CD4-positive, alpha-beta T cell (primary cell): ENCODE measurements around the gene EPB41L1. TPM values are rescaled to one million over a fixed set of nuclear protein-coding genes. Genes with fewer than 3 reads are reported as not detected.

ENCODE experiments used
- ATAC-seq: fragments of 200-7000 bp; cut with Tn5 transposase; one replicate; pipeline ENCODE4 v1.10.0; 2022; ENCODE audit warnings: mild to moderate bottlenecking; ENCODE audit not compliant: poor library complexity
- CTCF ChIA-PET: fragments of 350-600 bp; sonication (Branson Sonifier 250); formaldehyde crosslinking; loops from one replicate; lab custom pipeline; 2021; ENCODE audit warnings: antibody characterized with exemption, inconsistent platforms; lab: Charles Lee
- POLR2A ChIA-PET: fragments of 350-600 bp; sonication (Branson Sonifier 250); formaldehyde crosslinking; loops from one replicate; lab custom pipeline; 2021; ENCODE audit warnings: antibody characterized with exemption, inconsistent platforms; lab: Charles Lee
- DNase-seq, 14 experiments: peaks; one replicate each; pipeline ENCODE4 v3.0.0-alpha.2; 2013 to 2020; ENCODE audit warnings: mixed read lengths in 2 of 14
- H3K27ac ChIP-seq, 2 donors: one replicate each; pipeline versions ENCODE4 v1.5.1 to v1.7.0; 2013; ENCODE audit warnings: low read length in 2 of 2, low read depth in 1 of 2, mild to moderate bottlenecking in 1 of 2
- H3K27me3 ChIP-seq, 2 experiments: 1 replicate in 1 of 2; 2 replicates in 1 of 2; pipeline versions ENCODE4 v1.6.1 to v1.7.0; 2013; ENCODE audit warnings: low read length in 2 of 2, control low read depth in 1 of 2, mild to moderate bottlenecking in 1 of 2, moderate library complexity in 1 of 2; ENCODE audit not compliant: insufficient read depth in 2 of 2, control insufficient read depth in 1 of 2
- H3K36me3 ChIP-seq: one replicate; pipeline ENCODE4 v1.6.1; 2013; ENCODE audit warnings: low read length, control low read depth; ENCODE audit not compliant: insufficient read depth
- H3K4me1 ChIP-seq: one replicate; pipeline ENCODE4 v1.6.1; 2013; ENCODE audit warnings: low read length, control low read depth; ENCODE audit not compliant: insufficient read depth
- H3K4me3 ChIP-seq: one replicate; pipeline ENCODE4 v1.5.1; 2013; ENCODE audit warnings: mild to moderate bottlenecking, low read length, moderate library complexity
- H3K9me3 ChIP-seq, 2 experiments: 1 replicate in 1 of 2; 2 replicates in 1 of 2; pipeline versions ENCODE4 v1.6.1 to v1.7.0; 2013; ENCODE audit warnings: low read length in 2 of 2, mild to moderate bottlenecking in 2 of 2, control low read depth in 1 of 2, moderate library complexity in 1 of 2; ENCODE audit not compliant: control insufficient read depth in 1 of 2, insufficient read depth in 1 of 2
- H3K27ac Mint-ChIP-seq: one replicate; pipeline ENCODE4 v1.8.0; 2020; ENCODE audit warnings: mixed read lengths
- H3K27me3 Mint-ChIP-seq: one replicate; pipeline ENCODE4 v1.8.0; 2021; ENCODE audit warnings: mixed read lengths
- H3K36me3 Mint-ChIP-seq: one replicate; pipeline ENCODE4 v1.8.0; 2021; ENCODE audit warnings: low read depth, mixed read lengths
- H3K4me1 Mint-ChIP-seq: one replicate; pipeline ENCODE4 v1.8.0; 2021; ENCODE audit warnings: low read depth, mixed read lengths
- H3K4me3 Mint-ChIP-seq: one replicate; pipeline ENCODE4 v1.8.0; 2020; ENCODE audit warnings: mild to moderate bottlenecking, mixed read lengths
- H3K9me3 Mint-ChIP-seq: one replicate; pipeline ENCODE4 v1.8.0; 2020; ENCODE audit warnings: mixed read lengths
- CTCF ChIP-seq: fragments of 200-600 bp; IDR thresholded peaks from one replicate; pipeline ENCODE4 v1.8.0; 2022; ENCODE audit warnings: antibody characterized with exemption, mild to moderate bottlenecking
- intact Hi-C, 2 experiments: fragments of 100-400 bp; cut with DNase I in 1 of 2; cut with micrococcal nuclease in 1 of 2; formaldehyde crosslinking; loops; one replicate each; pipeline versions ENCODE4 v1.15.1 to v1.9.0; 2023 to 2025; cut with DNase I, micrococcal nuclease
- total RNA-seq, 174 experiments: library from RNA in 2 of 174; stranded (reverse) in 2 of 174; gene quantifications; one replicate each; pipeline ENCODE4 v1.2.3 and lab custom pipeline; 2021 to 2026

Gene EPB41L1
- total RNA-seq, 2 experiments from 2014 or later = 0.19 to 0.25 TPM

GRCh38 chr20:36210436-36211021, 56.0 kb downstream of the EPB41L1 start:
- no peaks in the 10 kb centered on the region for H3K27me3 Mint-ChIP-seq

GRCh38 chr20:36213362-36213761, 58.8 kb downstream of the EPB41L1 start:
- ATAC-seq (no peak), DNase-seq (no peak)
- no peaks in the 10 kb centered on the region for H3K9me3 Mint-ChIP-seq
- H3K27me3 Mint-ChIP-seq = no peaks in the 10 kb centered on the region
- ChIA-PET CTCF (interaction anchor here (1.4 to 2.0 kb wide), 2 partner anchors 11 to 14 kb away, joined by 4 to 6 read pairs; no protein-coding TSS in a partner anchor), POLR2A (no interaction called here)
- H3K9me3 ChIP-seq = no peaks in the 10 kb centered on the region
- intact Hi-C loops = loop anchor here in 1 of 2 experiments (5.0 kb wide), 1 partner anchor 44 kb away; no protein-coding TSS in a partner anchor
- H3K4me1 ChIP-seq = no peaks in the 10 kb centered on the region
- no peak overlapping the region for H3K4me3 Mint-ChIP-seq
- H3K4me3 ChIP-seq = no peak overlapping the region
- H3K36me3 ChIP-seq = no peaks in the 10 kb centered on the region
- H3K27me3 ChIP-seq = no peaks in the 10 kb centered on the region
- no peak for TF ChIP-seq CTCF
- no peaks in the 10 kb centered on the region for H3K4me1 Mint-ChIP-seq
- no peak overlapping the region for H3K27ac ChIP-seq
- H3K27ac Mint-ChIP-seq = no peak overlapping the region
- H3K36me3 Mint-ChIP-seq = no peaks in the 10 kb centered on the region

More at GRCh38 chr20:36210436-36211021, 56.0 kb downstream of the EPB41L1 start:
- ChIA-PET POLR2A (no interaction called here), CTCF (interaction anchor here (1.0 kb wide), 1 partner anchor 229 kb away, joined by 3 read pairs; no protein-coding TSS in a partner anchor)
- intact Hi-C loops = loop anchor here in 1 of 2 experiments (5.0 kb wide), 1 partner anchor 47 kb away; no protein-coding TSS in a partner anchor
- Mint-ChIP-seq H3K9me3 (no peaks in the 10 kb centered on the region), H3K27ac (no peak overlapping the region), H3K4me1 (no peaks in the 10 kb centered on the region), H3K4me3 (no peak overlapping the region), H3K36me3 (no peaks in the 10 kb centered on the region)
- TF ChIP-seq CTCF = no peak
- Histone ChIP-seq H3K27me3 (no peaks in the 10 kb centered on the region), H3K4me1 (no peaks in the 10 kb centered on the region), H3K36me3 (no peaks in the 10 kb centered on the region), H3K27ac (no peak overlapping the region), H3K4me3 (no peak overlapping the region), H3K9me3 (no peaks in the 10 kb centered on the region)
- no peak for ATAC-seq
- no peak for DNase-seq

- no peaks in the 10 kb centered on the region for H3K9me3 Mint-ChIP-seq
- CTCF ChIA-PET = no interaction called here
- no peaks in the 10 kb centered on the region for H3K9me3 ChIP-seq
- H3K4me1 Mint-ChIP-seq = no peaks in the 10 kb centered on the region
- peak; percentile 38 for TF ChIP-seq CTCF
- H3K4me1 ChIP-seq = no peaks in the 10 kb centered on the region
- H3K4me3 Mint-ChIP-seq = no peak overlapping the region
- H3K27me3 ChIP-seq = no peaks in the 10 kb centered on the region
- H3K36me3 ChIP-seq = no peaks in the 10 kb centered on the region
- H3K27ac Mint-ChIP-seq = no peak overlapping the region
- no peaks in the 10 kb centered on the region for H3K36me3 Mint-ChIP-seq
- no peaks in the 10 kb centered on the region for H3K27me3 Mint-ChIP-seq
- ATAC-seq (no peak), DNase-seq (peak in 4 of 14 experiments; percentile 12 to 38 (median 26))
- intact Hi-C loops = loop anchor here (1.0 to 5.0 kb wide), 2 partner anchors 43 to 540 kb away; no protein-coding TSS in a partner anchor
- no peak overlapping the region for H3K4me3 ChIP-seq
- POLR2A ChIA-PET = no interaction called here
- no peak overlapping the region for H3K27ac ChIP-seq
Measured at GRCh38 chr20:36214684-36215256, 60.2 kb downstream of the EPB41L1 start.
